Middle frontal gyrus (tissue), 1 donor: ENCODE measurements around the gene MRAS.
"Not testable (repeated sequence)": the region's sequence is repeated elsewhere in the genome, so short reads cannot be mapped to it uniquely, and the experiment has no call there.

ENCODE experiments used
- DNase-seq: peaks from one replicate; pipeline ENCODE4 v3.0.0-alpha.2; 2015; ENCODE audit warnings: low spot score; ENCODE audit errors: extremely low spot score

Gene MRAS

GRCh38 chr3:138442433-138442832 lies 94.1 kb downstream of the MRAS start:
- DNase-seq: no peak

GRCh38 chr3:138443091-138443490 lies 94.7 kb downstream of the MRAS start:
- DNase-seq: no peak

- no peak for DNase-seq
Measured at GRCh38 chr3:138443521-138444503, 95.4 kb downstream of the MRAS start.

- DNase-seq: no peak
Measured at GRCh38 chr3:138445236-138445635, 96.9 kb downstream of the MRAS start.

- no peak for DNase-seq
Measured at GRCh38 chr3:138445654-138446053, 97.3 kb downstream of the MRAS start.

- no peak for DNase-seq
Measured at GRCh38 chr3:138448631-138449030, 100.3 kb downstream of the MRAS start.

GRCh38 chr3:138449490-138449889 lies 101.1 kb downstream of the MRAS start:
- no peak for DNase-seq

- no peak for DNase-seq
Measured at GRCh38 chr3:138450181-138450580, 101.8 kb downstream of the MRAS start.

GRCh38 chr3:138450704-138451424 lies 102.5 kb downstream of the MRAS start:
- DNase-seq: no peak

GRCh38 chr3:138451595-138452162 lies 103.3 kb downstream of the MRAS start:
- no peak for DNase-seq

- DNase-seq: no peak
Measured at GRCh38 chr3:138452436-138452835, 104.1 kb downstream of the MRAS start.

- DNase-seq: not testable (repeated sequence)
Measured at GRCh38 chr3:138453940-138454339, 105.6 kb downstream of the MRAS start.
